DOHH2 (cell line): ENCODE data around the gene ZNF674.

Source experiments
- H3F3A ChIP-seq: fragments of 200-600 bp; sonication (generic), shearing (Covaris generic); 2 replicates; pipeline ENCODE4 v1.6.0; 2016; ENCODE audit warnings: antibody characterized with exemption, mild to moderate bottlenecking; ENCODE audit not compliant: control insufficient read depth, insufficient read depth
- H3K27ac ChIP-seq: fragments of 200-600 bp; sonication (generic); 2 replicates; pipeline ENCODE4 v1.5.1; 2014; ENCODE audit warnings: low read depth, mild to moderate bottlenecking, low read length, moderate library complexity
- H3K27me3 ChIP-seq: fragments of 200-600 bp; sonication (generic); 2 replicates; pipeline ENCODE4 v1.6.1; 2014; ENCODE audit warnings: mild to moderate bottlenecking, low read length, mixed read lengths; ENCODE audit not compliant: control insufficient read depth
- H3K36me3 ChIP-seq: fragments of 200-600 bp; sonication (generic); 2 replicates; pipeline ENCODE4 v1.6.1; 2014; ENCODE audit warnings: mild to moderate bottlenecking, low read length, moderate library complexity, mixed read lengths; ENCODE audit not compliant: control insufficient read depth
- H3K4me1 ChIP-seq: fragments of 200-600 bp; sonication (generic); 2 replicates; pipeline ENCODE4 v1.6.1; 2014; ENCODE audit warnings: mild to moderate bottlenecking, low read length, mixed read lengths; ENCODE audit not compliant: control insufficient read depth
- H3K4me2 ChIP-seq: fragments of 200-600 bp; sonication (generic); 2 replicates; pipeline ENCODE4 v1.6.0; 2014; ENCODE audit warnings: mild to moderate bottlenecking, low read length, moderate library complexity
- H3K4me3 ChIP-seq: fragments of 200-600 bp; sonication (generic); 2 replicates; pipeline ENCODE4 v1.5.1; 2014; ENCODE audit warnings: mild to moderate bottlenecking, low read length, mixed read lengths
- H3K79me2 ChIP-seq: fragments of 200-600 bp; sonication (generic); 2 replicates; pipeline ENCODE4 v1.6.1; 2014; ENCODE audit warnings: mild to moderate bottlenecking, low read length, mixed read lengths; ENCODE audit not compliant: control insufficient read depth
- H3K9me2 ChIP-seq: fragments of 200-600 bp; sonication (generic); replicated peaks from 2 replicates; pipeline ENCODE4 v1.6.1; 2014; ENCODE audit warnings: mild to moderate bottlenecking, low read length, mixed read lengths; ENCODE audit not compliant: control insufficient read depth
- H3K9me3 ChIP-seq: fragments of 200-600 bp; sonication (generic); 2 replicates; pipeline ENCODE4 v1.6.1; 2014; ENCODE audit warnings: antibody characterized with exemption, low read length, mixed read lengths; ENCODE audit not compliant: control insufficient read depth, insufficient read depth
- H4K20me1 ChIP-seq: fragments of 200-600 bp; sonication (generic); 2 replicates; pipeline ENCODE4 v1.6.0; 2014; ENCODE audit warnings: low read depth, mild to moderate bottlenecking, antibody characterized with exemption, low read length, moderate library complexity; ENCODE audit not compliant: control insufficient read depth, insufficient read depth
- CTCF ChIP-seq: fragments of 200-600 bp; sonication (generic); IDR thresholded peaks from one replicate; pipeline ENCODE4 v1.5.1; 2014; ENCODE audit warnings: antibody characterized with exemption, mild to moderate bottlenecking, low read depth, low read length; ENCODE audit not compliant: poor library complexity, severe bottlenecking
- EZH2phosphoT487 ChIP-seq: fragments of 200-600 bp; sonication (generic); IDR thresholded peaks from 2 replicates; pipeline ENCODE4 v1.6.1; 2017; ENCODE audit warnings: borderline replicate concordance, mild to moderate bottlenecking, antibody characterized with exemption, low read length, moderate library complexity, mixed read lengths

ZNF674 gene

GRCh38 chrX:46580613-46581012 is 35.4 kb upstream of the ZNF674 start:
- Histone ChIP-seq H3K4me2 (no peak overlapping the region), H3K27me3 (peaks cover 7% of the 10 kb centered on the region), H4K20me1 (no peaks in the 10 kb centered on the region), H3K4me3 (no peak overlapping the region), H3F3A (no peaks in the 10 kb centered on the region), H3K9me2 (no peaks in the 10 kb centered on the region), H3K27ac (no peak overlapping the region), H3K4me1 (peaks cover 12% of the 10 kb centered on the region), H3K79me2 (no peaks in the 10 kb centered on the region), H3K36me3 (no peaks in the 10 kb centered on the region), H3K9me3 (no peaks in the 10 kb centered on the region)
- TF ChIP-seq EZH2phosphoT487 (no peak), CTCF (no peak)

- Histone ChIP-seq H3K27me3 (peaks cover 20% of the 10 kb centered on the region), H3F3A (no peaks in the 10 kb centered on the region), H3K9me2 (no peaks in the 10 kb centered on the region), H3K36me3 (no peaks in the 10 kb centered on the region), H3K4me1 (peaks cover 25% of the 10 kb centered on the region), H3K4me3 (no peak overlapping the region), H3K9me3 (no peaks in the 10 kb centered on the region), H3K27ac (no peak overlapping the region), H3K4me2 (no peak overlapping the region), H4K20me1 (no peaks in the 10 kb centered on the region), H3K79me2 (no peaks in the 10 kb centered on the region)
- TF ChIP-seq CTCF (no peak), EZH2phosphoT487 (no peak)
Measured at GRCh38 chrX:46579250-46579649, 34.0 kb upstream of the ZNF674 start.

GRCh38 chrX:46577221-46578005 is 32.2 kb upstream of the ZNF674 start:
- Histone ChIP-seq H3F3A (peaks cover 4% of the 10 kb centered on the region; the same call in 1 of the 2 replicates), H3K4me3 (no peak overlapping the region), H3K36me3 (no peaks in the 10 kb centered on the region), H3K4me1 (peaks cover 41% of the 10 kb centered on the region), H3K27ac (no peak overlapping the region), H4K20me1 (no peaks in the 10 kb centered on the region), H3K79me2 (no peaks in the 10 kb centered on the region), H3K27me3 (peaks cover 26% of the 10 kb centered on the region), H3K4me2 (no peak overlapping the region), H3K9me2 (no peaks in the 10 kb centered on the region), H3K9me3 (no peaks in the 10 kb centered on the region)
- TF ChIP-seq EZH2phosphoT487 (no peak), CTCF (no peak)
